Measurements from ENCODE around the gene PDE6C.

DNA sequence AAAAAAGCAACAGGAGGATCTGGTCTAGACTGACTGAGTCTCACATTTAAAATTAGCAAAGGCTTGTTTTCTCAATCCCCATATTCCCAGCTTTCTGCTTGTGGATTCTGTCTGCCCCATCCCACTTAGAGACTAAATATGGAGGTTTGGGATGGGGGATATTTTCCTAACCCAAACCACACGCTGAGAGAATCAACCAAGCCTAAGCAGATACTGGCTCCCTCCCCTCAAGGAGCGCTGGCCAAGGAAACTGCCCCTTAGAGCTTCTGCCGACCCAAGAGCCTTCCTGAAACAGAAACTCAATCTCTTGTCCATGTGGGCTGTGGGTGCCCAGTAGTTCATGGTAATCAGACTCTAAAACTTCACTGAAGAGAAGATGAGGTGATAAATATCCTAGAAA is 42.0 kb upstream of the PDE6C start:
- TF ChIP-seq POLR2A (IDR thresholded peaks at IDR 0.05) (no peak), POLR2AphosphoS5 (IDR thresholded peaks at IDR 0.05) (no peak), EP300 (IDR thresholded peaks at IDR 0.05) (no peak)
- TF ChIP-seq, protein P1, sequence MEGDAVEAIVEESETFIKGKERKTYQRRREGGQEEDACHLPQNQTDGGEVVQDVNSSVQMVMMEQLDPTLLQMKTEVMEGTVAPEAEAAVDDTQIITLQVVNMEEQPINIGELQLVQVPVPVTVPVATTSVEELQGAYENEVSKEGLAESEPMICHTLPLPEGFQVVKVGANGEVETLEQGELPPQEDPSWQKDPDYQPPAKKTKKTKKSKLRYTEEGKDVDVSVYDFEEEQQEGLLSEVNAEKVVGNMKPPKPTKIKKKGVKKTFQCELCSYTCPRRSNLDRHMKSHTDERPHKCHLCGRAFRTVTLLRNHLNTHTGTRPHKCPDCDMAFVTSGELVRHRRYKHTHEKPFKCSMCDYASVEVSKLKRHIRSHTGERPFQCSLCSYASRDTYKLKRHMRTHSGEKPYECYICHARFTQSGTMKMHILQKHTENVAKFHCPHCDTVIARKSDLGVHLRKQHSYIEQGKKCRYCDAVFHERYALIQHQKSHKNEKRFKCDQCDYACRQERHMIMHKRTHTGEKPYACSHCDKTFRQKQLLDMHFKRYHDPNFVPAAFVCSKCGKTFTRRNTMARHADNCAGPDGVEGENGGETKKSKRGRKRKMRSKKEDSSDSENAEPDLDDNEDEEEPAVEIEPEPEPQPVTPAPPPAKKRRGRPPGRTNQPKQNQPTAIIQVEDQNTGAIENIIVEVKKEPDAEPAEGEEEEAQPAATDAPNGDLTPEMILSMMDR (IDR thresholded peaks at IDR 0.05), result no peak
